Esophagus (tissue), 2 donors: ENCODE data around the gene MYRIP. TPM values are rescaled to one million over a fixed set of nuclear protein-coding genes. Genes with fewer than 3 reads are reported as not detected.
"Not testable (repeated sequence)": the region's sequence is repeated elsewhere in the genome, so short reads cannot be mapped to it uniquely, and the experiment has no call there.

ENCODE experiments used
- H3K27ac ChIP-seq, 2 donors: one replicate each; pipeline ENCODE4 v1.5.1; 2013; ENCODE audit warnings: low read depth in 2 of 2, mild to moderate bottlenecking in 2 of 2, inconsistent platforms in 1 of 2, low read length in 1 of 2, moderate library complexity in 1 of 2
- H3K27me3 ChIP-seq, 2 donors: one replicate each; pipeline ENCODE4 v1.6.1; 2013; ENCODE audit warnings: low read length in 2 of 2, control low read depth in 1 of 2, mild to moderate bottlenecking in 1 of 2; ENCODE audit not compliant: insufficient read depth in 2 of 2, control insufficient read depth in 1 of 2
- H3K36me3 ChIP-seq, 2 donors: one replicate each; pipeline ENCODE4 v1.6.1; 2013; ENCODE audit warnings: low read length in 1 of 2; ENCODE audit not compliant: control insufficient read depth in 2 of 2, insufficient read depth in 2 of 2
- H3K4me1 ChIP-seq, 2 donors: one replicate each; pipeline ENCODE4 v1.6.1; 2013; ENCODE audit warnings: low read length in 1 of 2; ENCODE audit not compliant: control insufficient read depth in 2 of 2, insufficient read depth in 2 of 2
- H3K4me3 ChIP-seq, 2 donors: one replicate each; pipeline ENCODE4 v1.5.1; 2013; ENCODE audit warnings: low read length in 2 of 2, mild to moderate bottlenecking in 2 of 2, low read depth in 1 of 2, moderate library complexity in 1 of 2
- H3K9me3 ChIP-seq, 2 donors: one replicate each; pipeline ENCODE4 v1.6.1; 2013; ENCODE audit warnings: mild to moderate bottlenecking in 2 of 2, low read depth in 1 of 2, low read length in 1 of 2, moderate library complexity in 1 of 2; ENCODE audit not compliant: control insufficient read depth in 2 of 2, insufficient read depth in 1 of 2
- WGBS, 2 donors: extraction: QIAGEN DNeasy Blood & Tissue Kit; methylation state at CpG; one replicate each; pipeline ENCODE4 v1.1.7; 2013; 5-methylcytosine and 5-hydroxymethylcytosine counted together
- polyA plus RNA-seq, 2 donors: library from polyadenylated mRNA; stranded (reverse); fragments of 200-250 nt; gene quantifications; one replicate each; pipeline ENCODE4 v1.2.3, GENCODE V29; 2013
- donor health status: healthy with polysubstance abuse.
- donor health status: Bipolar disorder and iron deficiency.

MYRIP gene
- polyA plus RNA-seq, 2 donors: 0.29 to 0.55 TPM

GRCh38 chr3:40073310-40074007 is 264.1 kb downstream of the MYRIP start:
- H3K36me3 ChIP-seq: no peaks in the 10 kb centered on the region
- H3K27me3 ChIP-seq: no peaks in the 10 kb centered on the region
- no peak overlapping the region for H3K27ac ChIP-seq
- 76 to 79% methylated on average over 11 of the region's 11 CpGs for WGBS, 2 donors
- H3K4me3 ChIP-seq: no peak overlapping the region
- H3K9me3 ChIP-seq: no peaks in the 10 kb centered on the region
- H3K4me1 ChIP-seq: no peaks in the 10 kb centered on the region

GRCh38 chr3:40077139-40077538 is 267.7 kb downstream of the MYRIP start:
- not testable (repeated sequence) for H3K36me3 ChIP-seq, H3K9me3 ChIP-seq, H3K4me3 ChIP-seq, H3K27ac ChIP-seq, H3K4me1 ChIP-seq, H3K27me3 ChIP-seq
- WGBS, 2 donors: 88 to 90% methylated on average over 6 of the region's 6 CpGs

GRCh38 chr3:40077828-40078492 is 268.6 kb downstream of the MYRIP start:
- H3K4me1 ChIP-seq, H3K27ac ChIP-seq, H3K4me3 ChIP-seq, H3K9me3 ChIP-seq, H3K27me3 ChIP-seq, H3K36me3 ChIP-seq: not testable (repeated sequence)
- 97 to 98% methylated on average over 37 to 41 of the region's 41 CpGs for WGBS, 2 donors

- H3K36me3 ChIP-seq: no peaks in the 10 kb centered on the region
- no peak overlapping the region for H3K27ac ChIP-seq
- no peaks in the 10 kb centered on the region for H3K9me3 ChIP-seq
- H3K27me3 ChIP-seq: no peaks in the 10 kb centered on the region
- WGBS, 2 donors: 74 to 81% methylated on average over 3 of the region's 3 CpGs
- H3K4me3 ChIP-seq: no peak overlapping the region
- no peaks in the 10 kb centered on the region for H3K4me1 ChIP-seq
These were observed 269.2 kb downstream of the MYRIP start for GRCh38 chr3:40078590-40078989.

GRCh38 chr3:40079203-40079846 is 269.9 kb downstream of the MYRIP start:
- Histone ChIP-seq H3K4me1 (no peaks in the 10 kb centered on the region), H3K27me3 (no peaks in the 10 kb centered on the region), H3K36me3 (no peaks in the 10 kb centered on the region), H3K9me3 (no peaks in the 10 kb centered on the region), H3K4me3 (no peak overlapping the region), H3K27ac (no peak overlapping the region)
- WGBS, 2 donors: 67 to 75% methylated on average over 4 of the region's 4 CpGs

GRCh38 chr3:40079847-40080240 is 270.4 kb downstream of the MYRIP start:
- no peak overlapping the region for H3K4me3 ChIP-seq
- H3K27ac ChIP-seq: no peak overlapping the region
- H3K4me1 ChIP-seq: no peaks in the 10 kb centered on the region
- no peaks in the 10 kb centered on the region for H3K9me3 ChIP-seq
- no peaks in the 10 kb centered on the region for H3K36me3 ChIP-seq
- no peaks in the 10 kb centered on the region for H3K27me3 ChIP-seq

GRCh38 chr3:40083066-40083465 is 273.7 kb downstream of the MYRIP start:
- Histone ChIP-seq H3K4me1 (peaks cover 3% of the 10 kb centered on the region in 2 donors), H3K27me3 (no peaks in the 10 kb centered on the region), H3K9me3 (no peaks in the 10 kb centered on the region), H3K27ac (no peak overlapping the region), H3K36me3 (no peaks in the 10 kb centered on the region), H3K4me3 (no peak overlapping the region)

- H3K36me3 ChIP-seq, H3K27ac ChIP-seq, H3K27me3 ChIP-seq, H3K4me3 ChIP-seq, H3K4me1 ChIP-seq, H3K9me3 ChIP-seq: not testable (repeated sequence)
- WGBS, 2 donors: 95 to 97% methylated on average over 9 to 11 of the region's 12 CpGs
These were observed 275.0 kb downstream of the MYRIP start for GRCh38 chr3:40084424-40084823.

GRCh38 chr3:40086890-40087883 is 277.8 kb downstream of the MYRIP start:
- no peak overlapping the region for H3K27ac ChIP-seq
- no peaks in the 10 kb centered on the region for H3K9me3 ChIP-seq
- peaks cover 3% of the 10 kb centered on the region in 2 donors for H3K4me1 ChIP-seq
- no peaks in the 10 kb centered on the region for H3K36me3 ChIP-seq
- H3K4me3 ChIP-seq: no peak overlapping the region
- WGBS, 2 donors: 70 to 71% methylated on average over 7 of the region's 7 CpGs
- no peaks in the 10 kb centered on the region for H3K27me3 ChIP-seq
